Right kidney (tissue), 1 donor: Measurements from ENCODE around the gene POU6F2.
A peak's percentile ranks its signal among the peaks of the same experiment; 100 is the strongest.

Experiments
- DNase-seq: peaks from one replicate; pipeline ENCODE4 v3.0.0-alpha.2; 2016

The POU6F2 gene

GRCh38 chr7:39259391-39260003 lies 281.8 kb downstream of the POU6F2 start:
- no peak for DNase-seq

GRCh38 chr7:39260279-39260844 lies 282.7 kb downstream of the POU6F2 start:
- DNase-seq, result no peak

- no peak for DNase-seq
These were observed 284.1 kb downstream of the POU6F2 start for GRCh38 chr7:39261771-39262170.

- DNase-seq, result no peak
These were observed 288.2 kb downstream of the POU6F2 start for GRCh38 chr7:39265641-39266591.

GRCh38 chr7:39269034-39269433 lies 291.3 kb downstream of the POU6F2 start:
- no peak for DNase-seq

- no peak for DNase-seq
These were observed 292.3 kb downstream of the POU6F2 start for GRCh38 chr7:39270018-39270417.

DNA sequence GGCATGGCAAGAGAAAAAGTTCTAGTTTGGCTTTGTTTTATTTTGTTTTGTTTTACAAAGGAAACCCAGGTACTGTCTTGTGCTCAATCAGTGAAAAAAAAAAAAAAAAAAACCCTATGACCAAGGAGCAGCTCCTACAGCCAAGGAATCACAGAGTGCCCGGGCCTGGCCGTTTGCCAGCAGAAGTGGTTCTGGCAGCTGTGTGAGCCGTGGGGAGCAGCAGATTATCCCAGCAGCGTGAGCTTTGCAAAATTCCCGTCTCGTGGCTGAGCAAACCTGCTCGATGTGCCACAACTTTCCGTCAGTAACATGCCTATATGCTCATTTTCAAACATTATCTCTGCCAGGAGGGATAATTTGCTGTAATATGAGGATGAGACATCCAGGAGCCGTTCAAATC lies 293.7 kb downstream of the POU6F2 start:
- DNase-seq, result peak; percentile 30

- DNase-seq, result no peak
These were observed 294.4 kb downstream of the POU6F2 start for GRCh38 chr7:39272111-39272510.

- no peak for DNase-seq
These were observed 295.0 kb downstream of the POU6F2 start for GRCh38 chr7:39272691-39273090.

GRCh38 chr7:39280337-39280736 lies 302.6 kb downstream of the POU6F2 start:
- DNase-seq, result no peak

- DNase-seq, result no peak
These were observed 307.5 kb downstream of the POU6F2 start for GRCh38 chr7:39285256-39285655.

DNA sequence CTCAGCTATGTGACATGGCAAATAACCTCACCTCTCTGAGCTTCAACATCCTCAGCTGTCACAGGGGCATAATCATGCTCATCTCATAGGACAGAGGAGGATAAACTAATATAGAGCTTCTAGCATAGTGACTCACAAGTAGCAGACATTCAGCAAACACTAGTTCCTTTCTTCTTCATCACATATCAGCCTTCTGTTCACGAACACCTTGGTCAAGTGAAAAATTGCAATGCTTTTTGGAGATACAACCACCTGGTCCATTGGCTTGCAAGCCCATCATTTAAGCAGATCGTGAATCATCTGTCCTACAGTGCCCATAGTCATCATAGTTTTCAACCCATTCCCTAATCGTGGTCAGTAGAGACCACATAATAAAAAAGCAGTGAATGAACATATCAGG lies 310.6 kb downstream of the POU6F2 start:
- no peak for DNase-seq

- DNase-seq, result peak; percentile 47
These were observed 314.1 kb downstream of the POU6F2 start for GRCh38 chr7:39291628-39292410.

GRCh38 chr7:39293056-39293823 lies 315.5 kb downstream of the POU6F2 start:
- DNase-seq, result peak; percentile 39

DNA sequence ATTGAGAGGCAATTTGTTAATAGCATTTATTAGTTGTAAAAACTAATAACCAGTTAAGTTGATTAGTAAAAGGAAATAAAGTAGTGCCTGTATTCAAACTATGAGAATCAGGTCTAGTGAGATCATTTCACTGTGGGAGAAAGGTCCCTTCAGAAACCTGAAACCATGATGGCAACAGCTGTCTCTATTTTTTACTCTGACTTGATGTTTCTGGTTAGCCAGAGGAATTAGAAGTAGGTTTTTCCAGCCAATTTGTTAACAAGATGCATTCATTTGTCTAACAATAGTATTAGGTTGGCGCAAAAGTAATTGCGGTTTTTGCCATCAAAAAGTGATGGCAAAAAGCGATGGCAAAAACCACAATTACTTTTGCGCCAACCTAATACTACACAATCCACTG lies 316.3 kb downstream of the POU6F2 start:
- DNase-seq, result no peak

DNA sequence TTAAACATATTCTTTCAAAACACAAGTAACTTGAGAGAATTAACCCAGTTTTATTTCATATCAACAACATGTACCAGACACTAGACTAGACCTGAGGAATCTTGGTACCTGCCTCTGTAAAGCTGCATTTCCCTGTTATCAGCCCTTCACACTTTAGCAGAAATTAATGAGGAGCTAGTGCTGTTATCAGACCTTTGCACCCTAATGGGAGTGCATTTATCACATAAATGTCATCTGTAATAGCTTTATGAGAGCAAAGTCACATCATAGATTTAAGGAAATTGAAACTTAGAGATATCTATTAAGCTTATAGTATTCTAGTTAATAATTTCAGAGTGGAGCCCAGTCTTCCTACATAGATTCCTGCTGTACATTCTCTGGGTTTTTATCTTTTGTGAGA lies 318.1 kb downstream of the POU6F2 start:
- DNase-seq, result no peak

- DNase-seq, result no peak
These were observed 322.0 kb downstream of the POU6F2 start for GRCh38 chr7:39299695-39300094.

GRCh38 chr7:39300276-39300675 lies 322.6 kb downstream of the POU6F2 start:
- DNase-seq, result no peak

GRCh38 chr7:39301543-39301942 lies 323.8 kb downstream of the POU6F2 start:
- no peak for DNase-seq

DNA sequence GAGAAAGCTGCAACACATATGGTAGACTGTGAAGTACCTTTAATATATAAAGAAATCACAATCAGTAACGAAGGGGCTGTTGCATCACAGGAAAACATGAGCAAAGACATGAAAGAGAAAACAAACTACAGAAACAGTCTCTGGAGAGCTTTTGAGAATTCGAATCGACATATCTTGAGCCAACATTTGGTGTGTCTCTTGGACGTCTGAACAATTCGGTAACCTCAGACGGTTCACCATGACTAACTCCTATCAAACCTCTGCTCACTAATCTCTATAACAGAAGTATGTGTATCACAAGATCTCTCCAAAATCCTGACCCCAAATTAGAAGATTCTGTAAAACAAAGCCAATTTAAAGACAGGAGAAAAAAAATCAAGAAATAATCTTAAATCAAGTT lies 326.5 kb downstream of the POU6F2 start:
- no peak for DNase-seq

DNA sequence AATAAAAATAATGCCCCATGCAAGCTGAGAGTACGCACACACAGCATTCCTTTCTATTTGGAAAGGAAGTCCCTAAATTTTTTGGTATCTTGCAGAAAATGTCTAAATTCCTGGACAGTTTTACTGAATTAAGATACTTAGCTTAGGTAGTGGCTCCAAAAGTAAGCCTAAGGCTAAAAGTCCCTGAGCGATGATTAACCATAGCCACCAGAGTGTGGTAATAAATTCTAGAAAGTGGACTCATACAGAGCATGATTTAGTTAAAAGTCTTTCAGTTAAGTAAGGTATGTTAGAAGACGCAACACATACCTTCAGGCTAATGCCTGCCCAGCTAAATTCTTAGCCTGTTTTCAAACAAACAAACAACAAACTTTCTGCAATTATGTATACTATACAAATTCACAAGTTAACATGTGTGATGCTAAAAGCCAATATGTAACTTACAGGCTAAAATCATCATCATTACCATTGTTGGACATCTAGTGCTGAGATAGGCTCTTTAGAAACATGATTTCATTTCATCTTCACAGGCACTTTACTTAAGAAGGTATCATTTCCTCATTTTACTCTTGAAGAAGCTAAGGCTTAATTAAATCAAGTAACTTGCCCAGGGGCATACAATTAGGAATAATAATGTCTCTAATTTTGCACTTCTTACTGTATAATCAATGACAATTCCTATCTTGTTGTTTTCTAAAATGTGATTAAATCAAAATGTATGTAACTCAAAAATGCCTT lies 327.1 kb downstream of the POU6F2 start:
- no peak for DNase-seq
